Mucosa of rectum (tissue), 2 donors: ENCODE measurements around the gene PCYT1A.

Source experiments
- H3K27ac ChIP-seq, 2 donors: one replicate each; pipeline ENCODE4 v1.7.0; 2013; ENCODE audit warnings: inconsistent platforms in 2 of 2, low read depth in 2 of 2, low read length in 2 of 2
- H3K27me3 ChIP-seq, 2 donors: one replicate each; pipeline ENCODE4 v1.7.0; 2013; ENCODE audit warnings: low read length in 2 of 2; ENCODE audit not compliant: control insufficient read depth in 2 of 2, insufficient read depth in 2 of 2
- H3K36me3 ChIP-seq, 2 donors: one replicate each; pipeline ENCODE4 v1.7.0; 2013; ENCODE audit warnings: low read length in 2 of 2; ENCODE audit not compliant: control insufficient read depth in 2 of 2, insufficient read depth in 2 of 2
- H3K4me1 ChIP-seq, 2 donors: one replicate each; pipeline ENCODE4 v1.7.0; 2013; ENCODE audit warnings: low read length in 2 of 2, mild to moderate bottlenecking in 1 of 2; ENCODE audit not compliant: control insufficient read depth in 2 of 2, insufficient read depth in 2 of 2
- H3K4me3 ChIP-seq, 2 donors: one replicate each; pipeline ENCODE4 v1.7.0; 2013; ENCODE audit warnings: low read length in 2 of 2
- H3K9ac ChIP-seq, 2 donors: one replicate each; pipeline ENCODE4 v1.7.0; 2013; ENCODE audit warnings: low read length in 2 of 2, low read depth in 1 of 2, mild to moderate bottlenecking in 1 of 2
- H3K9me3 ChIP-seq, 2 donors: one replicate each; pipeline ENCODE4 v1.7.0; 2013; ENCODE audit warnings: low read length in 2 of 2; ENCODE audit not compliant: control insufficient read depth in 2 of 2
- donor health status: healthy.
- donor health status: Normal muscosa, but diverticular disease.

The PCYT1A gene

GRCh38 chr3:196225763-196226364, 61.7 kb downstream of the PCYT1A start:
- Histone ChIP-seq H3K36me3 (peaks cover 0 to 2% of the 10 kb centered on the region in 2 donors), H3K4me3 (no peak overlapping the region), H3K4me1 (no peaks in the 10 kb centered on the region), H3K9me3 (no peaks in the 10 kb centered on the region), H3K27ac (no peak overlapping the region), H3K27me3 (no peaks in the 10 kb centered on the region), H3K9ac (no peak overlapping the region)

GRCh38 chr3:196225086-196225485, 62.4 kb downstream of the PCYT1A start:
- Histone ChIP-seq H3K27me3 (no peaks in the 10 kb centered on the region), H3K4me1 (no peaks in the 10 kb centered on the region), H3K27ac (no peak overlapping the region), H3K9ac (no peak overlapping the region), H3K4me3 (no peak overlapping the region), H3K9me3 (no peaks in the 10 kb centered on the region), H3K36me3 (peaks cover 0 to 2% of the 10 kb centered on the region in 2 donors)

- no peak overlapping the region for H3K4me3 ChIP-seq
- H3K9ac ChIP-seq = no peak overlapping the region
- no peak overlapping the region for H3K27ac ChIP-seq
- no peaks in the 10 kb centered on the region for H3K9me3 ChIP-seq
- H3K27me3 ChIP-seq = no peaks in the 10 kb centered on the region
- peaks cover 0 to 2% of the 10 kb centered on the region in 2 donors for H3K36me3 ChIP-seq
- peaks cover 12 to 14% of the 10 kb centered on the region in 2 donors for H3K4me1 ChIP-seq
Measured at GRCh38 chr3:196222876-196223595, 64.5 kb downstream of the PCYT1A start.

- Histone ChIP-seq H3K4me1 (peaks cover 16 to 22% of the 10 kb centered on the region in 2 donors), H3K27ac (no peak overlapping the region), H3K4me3 (no peak overlapping the region), H3K36me3 (no peaks in the 10 kb centered on the region), H3K27me3 (no peaks in the 10 kb centered on the region), H3K9me3 (no peaks in the 10 kb centered on the region), H3K9ac (no peak overlapping the region)
Measured at GRCh38 chr3:196220991-196221390, 66.5 kb downstream of the PCYT1A start.

GRCh38 chr3:196220587-196220986, 66.9 kb downstream of the PCYT1A start:
- Histone ChIP-seq H3K9me3 (no peaks in the 10 kb centered on the region), H3K27ac (no peak overlapping the region), H3K36me3 (no peaks in the 10 kb centered on the region), H3K4me3 (no peak overlapping the region), H3K4me1 (peaks cover 16 to 22% of the 10 kb centered on the region in 2 donors), H3K27me3 (no peaks in the 10 kb centered on the region), H3K9ac (no peak overlapping the region)

GRCh38 chr3:196219970-196220311, 67.6 kb downstream of the PCYT1A start:
- no peaks in the 10 kb centered on the region for H3K27me3 ChIP-seq
- peak overlapping the region in 1 of 2 donors; percentile 78 for H3K4me3 ChIP-seq
- no peak overlapping the region for H3K9ac ChIP-seq
- H3K27ac ChIP-seq = peak overlapping the region in 1 of 2 donors; percentile 56
- H3K4me1 ChIP-seq = peaks cover 16 to 22% of the 10 kb centered on the region in 2 donors
- H3K9me3 ChIP-seq = no peaks in the 10 kb centered on the region
- H3K36me3 ChIP-seq = no peaks in the 10 kb centered on the region

- no peak overlapping the region for H3K9ac ChIP-seq
- H3K4me1 ChIP-seq = peaks cover 16 to 22% of the 10 kb centered on the region in 2 donors
- peak overlapping the region in 1 of 2 donors; percentile 56 for H3K27ac ChIP-seq
- no peaks in the 10 kb centered on the region for H3K9me3 ChIP-seq
- no peaks in the 10 kb centered on the region for H3K27me3 ChIP-seq
- H3K36me3 ChIP-seq = no peaks in the 10 kb centered on the region
- H3K4me3 ChIP-seq = peak overlapping the region; percentile 61 to 78
Measured at GRCh38 chr3:196219194-196219969, 68.1 kb downstream of the PCYT1A start.

GRCh38 chr3:196218155-196218712, 69.3 kb downstream of the PCYT1A start:
- H3K27me3 ChIP-seq = no peaks in the 10 kb centered on the region
- H3K9ac ChIP-seq = no peak overlapping the region
- peak overlapping the region in 1 of 2 donors; percentile 59 for H3K4me3 ChIP-seq
- no peak overlapping the region for H3K27ac ChIP-seq
- no peaks in the 10 kb centered on the region for H3K9me3 ChIP-seq
- H3K36me3 ChIP-seq = no peaks in the 10 kb centered on the region
- peaks cover 16 to 22% of the 10 kb centered on the region in 2 donors for H3K4me1 ChIP-seq

- peak overlapping the region in 1 of 2 donors; percentile 59 for H3K4me3 ChIP-seq
- H3K27ac ChIP-seq = no peak overlapping the region
- peak overlapping the region in 1 of 2 donors; percentile 14 for H3K9ac ChIP-seq
- H3K36me3 ChIP-seq = no peaks in the 10 kb centered on the region
- H3K4me1 ChIP-seq = peaks cover 16 to 22% of the 10 kb centered on the region in 2 donors
- no peaks in the 10 kb centered on the region for H3K9me3 ChIP-seq
- H3K27me3 ChIP-seq = no peaks in the 10 kb centered on the region
Measured at GRCh38 chr3:196217307-196218154, 70.0 kb downstream of the PCYT1A start.
